ENCODE data around the gene CTNND2. TPM values are rescaled to one million over a fixed set of nuclear protein-coding genes. Genes with fewer than 3 reads are reported as not detected.
A peak's percentile ranks its signal among the peaks of the same experiment; 100 is the strongest.
"Not testable (repeated sequence)": the region's sequence is repeated elsewhere in the genome, so short reads cannot be mapped to it uniquely, and the experiment has no call there.

Gene CTNND2
- total and polyA plus RNA-seq, 4 donors = 0.30 to 2.2 (median 0.71) TPM

DNA sequence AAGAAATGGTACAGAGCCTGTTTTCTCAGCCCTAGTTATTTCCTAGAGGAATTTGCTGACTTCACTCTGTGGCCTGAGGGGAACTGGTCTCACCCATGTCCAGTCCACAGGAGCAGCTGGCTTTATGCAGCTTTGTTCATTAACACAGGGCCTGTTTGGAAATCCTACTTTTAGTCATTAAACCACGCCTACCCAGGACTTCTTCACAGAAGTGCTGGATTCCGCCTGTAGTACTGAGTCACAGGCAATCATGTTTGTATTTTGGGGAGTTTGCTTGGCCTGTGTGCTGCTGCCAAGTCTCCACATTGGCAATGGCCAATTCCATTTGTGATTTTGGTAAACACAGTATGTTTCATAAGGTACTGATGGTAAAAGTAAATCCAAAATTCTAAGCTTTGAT lies 52.8 kb downstream of the CTNND2 start:
- ATAC-seq (ENCODE audit: insufficient read depth, low FRiP score) (peak; percentile 59), DNase-seq (no peak)
- no peak overlapping the region for H3K4me3 ChIP-seq
- H3K36me3 ChIP-seq (ENCODE audit: control insufficient read depth in 4 of 4, insufficient read depth in 4 of 4, low read length in 4 of 4) = no peaks in the 10 kb centered on the region
- WGBS, 2 donors = 63 to 83% methylated on average over 2 of the region's 2 CpGs
- H3K27me3 ChIP-seq (ENCODE audit: control insufficient read depth in 3 of 3, insufficient read depth in 3 of 3, low read length in 2 of 3) = no peaks in the 10 kb centered on the region
- H3K9me3 ChIP-seq (ENCODE audit: control insufficient read depth in 4 of 4, insufficient read depth in 3 of 4, low read length in 3 of 4) = no peaks in the 10 kb centered on the region
- TF ChIP-seq, protein P1, sequence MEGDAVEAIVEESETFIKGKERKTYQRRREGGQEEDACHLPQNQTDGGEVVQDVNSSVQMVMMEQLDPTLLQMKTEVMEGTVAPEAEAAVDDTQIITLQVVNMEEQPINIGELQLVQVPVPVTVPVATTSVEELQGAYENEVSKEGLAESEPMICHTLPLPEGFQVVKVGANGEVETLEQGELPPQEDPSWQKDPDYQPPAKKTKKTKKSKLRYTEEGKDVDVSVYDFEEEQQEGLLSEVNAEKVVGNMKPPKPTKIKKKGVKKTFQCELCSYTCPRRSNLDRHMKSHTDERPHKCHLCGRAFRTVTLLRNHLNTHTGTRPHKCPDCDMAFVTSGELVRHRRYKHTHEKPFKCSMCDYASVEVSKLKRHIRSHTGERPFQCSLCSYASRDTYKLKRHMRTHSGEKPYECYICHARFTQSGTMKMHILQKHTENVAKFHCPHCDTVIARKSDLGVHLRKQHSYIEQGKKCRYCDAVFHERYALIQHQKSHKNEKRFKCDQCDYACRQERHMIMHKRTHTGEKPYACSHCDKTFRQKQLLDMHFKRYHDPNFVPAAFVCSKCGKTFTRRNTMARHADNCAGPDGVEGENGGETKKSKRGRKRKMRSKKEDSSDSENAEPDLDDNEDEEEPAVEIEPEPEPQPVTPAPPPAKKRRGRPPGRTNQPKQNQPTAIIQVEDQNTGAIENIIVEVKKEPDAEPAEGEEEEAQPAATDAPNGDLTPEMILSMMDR (IDR thresholded peaks at IDR 0.05; ENCODE audit: control extremely low read depth, extremely low read depth) = no peak
- no peak overlapping the region for H3K27ac ChIP-seq (ENCODE audit: low read depth in 1 of 2, low read length in 1 of 2)
- no peak overlapping the region for H3K9ac ChIP-seq (ENCODE audit: insufficient read depth in 1 of 2, low read length in 2 of 2)
- H3K4me1 ChIP-seq (ENCODE audit: control insufficient read depth in 5 of 5, insufficient read depth in 5 of 5, low read length in 5 of 5) = peaks cover 0 to 2% (median 0%) of the 10 kb centered on the region in 5 donors

- not testable (repeated sequence) for H3K4me1 ChIP-seq (ENCODE audit: control insufficient read depth in 5 of 5, insufficient read depth in 5 of 5, low read length in 5 of 5); ATAC-seq (ENCODE audit: insufficient read depth, low FRiP score); DNase-seq; H3K27me3 ChIP-seq (ENCODE audit: control insufficient read depth in 3 of 3, insufficient read depth in 3 of 3, low read length in 2 of 3); H3K27ac ChIP-seq (ENCODE audit: low read depth in 1 of 2, low read length in 1 of 2); H3K9ac ChIP-seq (ENCODE audit: insufficient read depth in 1 of 2, low read length in 2 of 2); H3K36me3 ChIP-seq (ENCODE audit: control insufficient read depth in 4 of 4, insufficient read depth in 4 of 4, low read length in 4 of 4); H3K4me3 ChIP-seq
- WGBS, 2 donors = 60 to 65% methylated on average over 1 of the region's 1 CpG
- peaks cover 0 to 11% (median 3%) of the 10 kb centered on the region in 4 donors for H3K9me3 ChIP-seq (ENCODE audit: control insufficient read depth in 4 of 4, insufficient read depth in 3 of 4, low read length in 3 of 4)
Measured at GRCh38 chr5:11828566-11828965, 75.7 kb downstream of the CTNND2 start.

DNA sequence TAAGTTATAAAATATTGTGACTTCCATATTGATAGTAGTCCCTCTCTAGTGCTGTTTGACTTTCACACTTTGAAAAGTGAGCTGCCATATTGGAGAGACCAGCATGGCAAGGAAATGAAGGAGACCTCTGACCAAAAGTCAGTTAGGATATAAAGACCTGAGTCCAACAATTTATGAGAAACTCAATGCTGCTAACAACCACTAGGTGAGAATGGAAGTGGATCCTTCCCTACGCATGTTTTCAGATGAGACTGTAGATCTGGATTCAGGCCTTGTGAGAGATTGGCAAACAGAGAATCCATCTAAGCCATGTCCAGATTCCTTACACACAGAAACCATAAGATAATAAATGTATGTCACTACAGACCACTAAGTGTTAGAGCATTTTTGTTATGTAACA lies 81.6 kb downstream of the CTNND2 start:
- TF ChIP-seq, protein P1 (IDR thresholded peaks at IDR 0.05; ENCODE audit: control extremely low read depth, extremely low read depth) = no peak
- Histone ChIP-seq H3K36me3 (ENCODE audit: control insufficient read depth in 4 of 4, insufficient read depth in 4 of 4, low read length in 4 of 4) (no peaks in the 10 kb centered on the region), H3K27ac (ENCODE audit: low read depth in 1 of 2, low read length in 1 of 2) (no peak overlapping the region), H3K9ac (ENCODE audit: insufficient read depth in 1 of 2, low read length in 2 of 2) (no peak overlapping the region), H3K27me3 (ENCODE audit: control insufficient read depth in 3 of 3, insufficient read depth in 3 of 3, low read length in 2 of 3) (no peaks in the 10 kb centered on the region), H3K4me3 (no peak overlapping the region), H3K9me3 (ENCODE audit: control insufficient read depth in 4 of 4, insufficient read depth in 3 of 4, low read length in 3 of 4) (no peaks in the 10 kb centered on the region), H3K4me1 (ENCODE audit: control insufficient read depth in 5 of 5, insufficient read depth in 5 of 5, low read length in 5 of 5) (no peaks in the 10 kb centered on the region)
- ATAC-seq (ENCODE audit: insufficient read depth, low FRiP score) = no peak
- WGBS, 2 donors = 89 to 90% methylated on average over 1 of the region's 1 CpG
- DNase-seq = no peak

DNA sequence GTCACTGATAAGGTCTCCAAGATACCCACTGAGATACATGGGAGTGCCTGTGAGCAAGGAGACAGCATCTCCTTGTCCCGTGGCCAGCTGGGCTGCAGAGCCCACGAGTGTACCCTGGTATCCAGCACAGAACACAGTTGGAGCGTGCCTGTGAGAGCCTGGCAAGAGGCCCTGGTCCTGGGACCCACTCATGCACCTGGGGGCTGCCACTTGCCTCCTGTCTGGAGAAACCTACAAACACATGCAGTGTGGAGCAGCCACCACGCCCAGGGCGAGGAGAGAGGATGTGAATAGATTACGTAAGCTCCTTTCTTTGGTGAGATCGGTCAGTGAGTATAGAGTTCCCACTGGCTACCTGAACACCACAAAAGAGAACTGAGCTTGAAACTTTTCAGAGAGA lies 88.3 kb downstream of the CTNND2 start:
- WGBS, 2 donors = 58 to 75% methylated on average over 6 to 7 of the region's 7 CpGs
- Histone ChIP-seq H3K27me3 (ENCODE audit: control insufficient read depth in 3 of 3, insufficient read depth in 3 of 3, low read length in 2 of 3) (no peaks in the 10 kb centered on the region), H3K9me3 (ENCODE audit: control insufficient read depth in 4 of 4, insufficient read depth in 3 of 4, low read length in 3 of 4) (peaks cover 0 to 3% (median 0%) of the 10 kb centered on the region in 4 donors), H3K9ac (ENCODE audit: insufficient read depth in 1 of 2, low read length in 2 of 2) (no peak overlapping the region), H3K36me3 (ENCODE audit: control insufficient read depth in 4 of 4, insufficient read depth in 4 of 4, low read length in 4 of 4) (no peaks in the 10 kb centered on the region), H3K4me1 (ENCODE audit: control insufficient read depth in 5 of 5, insufficient read depth in 5 of 5, low read length in 5 of 5) (no peaks in the 10 kb centered on the region), H3K27ac (ENCODE audit: low read depth in 1 of 2, low read length in 1 of 2) (no peak overlapping the region), H3K4me3 (no peak overlapping the region)
- TF ChIP-seq, protein P1 (IDR thresholded peaks at IDR 0.05; ENCODE audit: control extremely low read depth, extremely low read depth) = no peak
- ATAC-seq (ENCODE audit: insufficient read depth, low FRiP score) = no peak
- DNase-seq = no peak
